ENCODE data around the gene PLPPR1.

- TF ChIP-seq RARB (CRISPR knock-in tag; IDR thresholded peaks at IDR 0.05) (no peak), ARNTL (CRISPR knock-in tag; IDR thresholded peaks at IDR 0.05; ENCODE audit: borderline replicate concordance, low read depth) (no peak), PPARA (CRISPR knock-in tag; IDR thresholded peaks at IDR 0.05; ENCODE audit: borderline replicate concordance) (no peak), CSDC2 (CRISPR knock-in tag; IDR thresholded peaks at IDR 0.05) (no peak), OSR1 (CRISPR knock-in tag; IDR thresholded peaks at IDR 0.05) (no peak), ESRRG (CRISPR knock-in tag; IDR thresholded peaks at IDR 0.05) (no peak), ZNF8 (CRISPR knock-in tag; IDR thresholded peaks at IDR 0.05) (no peak), PATZ1 (CRISPR knock-in tag; IDR thresholded peaks at IDR 0.05; ENCODE audit: borderline replicate concordance) (no peak), ISL1 (CRISPR knock-in tag; IDR thresholded peaks at IDR 0.05) (no peak), ZFP3 (CRISPR knock-in tag; IDR thresholded peaks at IDR 0.05) (no peak), SNAI2 (CRISPR knock-in tag; IDR thresholded peaks at IDR 0.05) (no peak), ZC3H10 (CRISPR knock-in tag; IDR thresholded peaks at IDR 0.05) (no peak)
- TF ChIP-seq, protein P1, sequence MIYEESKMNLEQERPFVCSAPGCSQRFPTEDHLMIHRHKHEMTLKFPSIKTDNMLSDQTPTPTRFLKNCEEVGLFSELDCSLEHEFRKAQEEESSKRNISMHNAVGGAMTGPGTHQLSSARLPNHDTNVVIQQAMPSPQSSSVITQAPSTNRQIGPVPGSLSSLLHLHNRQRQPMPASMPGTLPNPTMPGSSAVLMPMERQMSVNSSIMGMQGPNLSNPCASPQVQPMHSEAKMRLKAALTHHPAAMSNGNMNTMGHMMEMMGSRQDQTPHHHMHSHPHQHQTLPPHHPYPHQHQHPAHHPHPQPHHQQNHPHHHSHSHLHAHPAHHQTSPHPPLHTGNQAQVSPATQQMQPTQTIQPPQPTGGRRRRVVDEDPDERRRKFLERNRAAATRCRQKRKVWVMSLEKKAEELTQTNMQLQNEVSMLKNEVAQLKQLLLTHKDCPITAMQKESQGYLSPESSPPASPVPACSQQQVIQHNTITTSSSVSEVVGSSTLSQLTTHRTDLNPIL (CRISPR knock-in tag; IDR thresholded peaks at IDR 0.05; ENCODE audit: low read depth): no peak
- TF ChIP-seq, protein P2, sequence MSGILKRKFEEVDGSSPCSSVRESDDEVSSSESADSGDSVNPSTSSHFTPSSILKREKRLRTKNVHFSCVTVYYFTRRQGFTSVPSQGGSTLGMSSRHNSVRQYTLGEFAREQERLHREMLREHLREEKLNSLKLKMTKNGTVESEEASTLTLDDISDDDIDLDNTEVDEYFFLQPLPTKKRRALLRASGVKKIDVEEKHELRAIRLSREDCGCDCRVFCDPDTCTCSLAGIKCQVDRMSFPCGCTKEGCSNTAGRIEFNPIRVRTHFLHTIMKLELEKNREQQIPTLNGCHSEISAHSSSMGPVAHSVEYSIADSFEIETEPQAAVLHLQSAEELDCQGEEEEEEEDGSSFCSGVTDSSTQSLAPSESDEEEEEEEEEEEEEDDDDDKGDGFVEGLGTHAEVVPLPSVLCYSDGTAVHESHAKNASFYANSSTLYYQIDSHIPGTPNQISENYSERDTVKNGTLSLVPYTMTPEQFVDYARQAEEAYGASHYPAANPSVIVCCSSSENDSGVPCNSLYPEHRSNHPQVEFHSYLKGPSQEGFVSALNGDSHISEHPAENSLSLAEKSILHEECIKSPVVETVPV (CRISPR knock-in tag; IDR thresholded peaks at IDR 0.05): no peak
These were observed 5.8 kb upstream of the PLPPR1 start for GRCh38 chr9:101022704-101023103.
